Activated naive CD8-positive, alpha-beta T cell treated with anti-CD3 and anti-CD28 coated beads, Interleukin-2, amount 10 ng/mL, durations not matched to agents 7 days and 5 days (primary cell): ENCODE measurements around the gene HS3ST3B1. TPM values are rescaled to one million over a fixed set of nuclear protein-coding genes. Genes with fewer than 3 reads are reported as not detected.
A peak's percentile ranks its signal among the peaks of the same experiment; 100 is the strongest.

Source experiments
- ATAC-seq: fragments of 150-1000 bp; cut with Tn5 transposase; one replicate; pipeline ENCODE4 v1.10.0; 2021; ENCODE audit warnings: low read depth, moderate library complexity
- POLR2A ChIA-PET: fragments of 350-600 bp; sonication (Branson Sonifier 250); formaldehyde crosslinking; loops from one replicate; lab custom pipeline; 2021; ENCODE audit warnings: antibody characterized with exemption; lab: Charles Lee
- DNase-seq: peaks from one replicate; pipeline ENCODE4 v3.0.0; 2021
- H3K27ac Mint-ChIP-seq: one replicate; pipeline ENCODE4 v1.8.0; 2022; ENCODE audit warnings: mild to moderate bottlenecking, mixed read lengths
- H3K27me3 Mint-ChIP-seq: one replicate; pipeline ENCODE4 v1.8.0; 2022; ENCODE audit warnings: mild to moderate bottlenecking, moderate library complexity, mixed read lengths
- H3K36me3 Mint-ChIP-seq: one replicate; pipeline ENCODE4 v1.8.0; 2021; ENCODE audit warnings: mild to moderate bottlenecking, mixed read lengths
- H3K4me1 Mint-ChIP-seq: one replicate; pipeline ENCODE4 v1.8.0; 2021; ENCODE audit warnings: mixed read lengths
- H3K4me3 Mint-ChIP-seq: one replicate; pipeline ENCODE4 v1.8.0; 2022; ENCODE audit warnings: mild to moderate bottlenecking, moderate library complexity, mixed read lengths
- H3K9me3 Mint-ChIP-seq: one replicate; pipeline ENCODE4 v1.8.0; 2021; ENCODE audit warnings: mixed read lengths
- total RNA-seq, 2 experiments: library from RNA; stranded (reverse); gene quantifications; one replicate each; pipeline ENCODE4 v1.2.3, GENCODE V29; 2021

Gene HS3ST3B1
- total RNA-seq, 2 experiments from 2014 or later = 9.3 to 10.0 TPM

- H3K4me1 Mint-ChIP-seq = peaks cover 6% of the 10 kb centered on the region
- no peaks in the 10 kb centered on the region for H3K9me3 Mint-ChIP-seq
- ATAC-seq (no peak), DNase-seq (no peak)
- H3K27me3 Mint-ChIP-seq = no peaks in the 10 kb centered on the region
- POLR2A ChIA-PET = no interaction called here
- H3K4me3 Mint-ChIP-seq = no peak overlapping the region
- H3K27ac Mint-ChIP-seq = no peak overlapping the region
- no peaks in the 10 kb centered on the region for H3K36me3 Mint-ChIP-seq
Observed at GRCh38 chr17:14360856-14361255, 60.0 kb downstream of the HS3ST3B1 start.

- no peak for ATAC-seq
- H3K36me3 Mint-ChIP-seq = no peaks in the 10 kb centered on the region
- H3K9me3 Mint-ChIP-seq = no peaks in the 10 kb centered on the region
- H3K4me1 Mint-ChIP-seq = peaks cover 6% of the 10 kb centered on the region
- POLR2A ChIA-PET = no interaction called here
- H3K27ac Mint-ChIP-seq = no peak overlapping the region
- no peak overlapping the region for H3K4me3 Mint-ChIP-seq
- H3K27me3 Mint-ChIP-seq = no peaks in the 10 kb centered on the region
- no peak for DNase-seq
Observed at GRCh38 chr17:14361470-14361869, 60.6 kb downstream of the HS3ST3B1 start.

GRCh38 chr17:14361945-14362508 is 61.1 kb downstream of the HS3ST3B1 start:
- POLR2A ChIA-PET = no interaction called here

GRCh38 chr17:14366199-14366598 is 65.3 kb downstream of the HS3ST3B1 start:
- H3K27ac Mint-ChIP-seq = no peak overlapping the region
- ATAC-seq (no peak), DNase-seq (no peak)
- no peaks in the 10 kb centered on the region for H3K27me3 Mint-ChIP-seq
- H3K36me3 Mint-ChIP-seq = no peaks in the 10 kb centered on the region
- H3K4me3 Mint-ChIP-seq = no peak overlapping the region
- peaks cover 6% of the 10 kb centered on the region for H3K9me3 Mint-ChIP-seq
- POLR2A ChIA-PET = no interaction called here
- H3K4me1 Mint-ChIP-seq = no peaks in the 10 kb centered on the region

More at GRCh38 chr17:14361945-14362508, 61.1 kb downstream of the HS3ST3B1 start:
- H3K9me3 Mint-ChIP-seq = no peaks in the 10 kb centered on the region
- no peaks in the 10 kb centered on the region for H3K27me3 Mint-ChIP-seq
- H3K36me3 Mint-ChIP-seq = no peaks in the 10 kb centered on the region
- H3K4me3 Mint-ChIP-seq = no peak overlapping the region
- no peak for ATAC-seq
- peaks cover 6% of the 10 kb centered on the region for H3K4me1 Mint-ChIP-seq
- no peak overlapping the region for H3K27ac Mint-ChIP-seq
- no peak for DNase-seq

GRCh38 chr17:14372461-14372860 is 71.6 kb downstream of the HS3ST3B1 start:
- no peak overlapping the region for H3K4me3 Mint-ChIP-seq
- H3K4me1 Mint-ChIP-seq = no peaks in the 10 kb centered on the region
- no peaks in the 10 kb centered on the region for H3K27me3 Mint-ChIP-seq
- H3K9me3 Mint-ChIP-seq = peaks cover 4% of the 10 kb centered on the region
- no peak for ATAC-seq
- no peak overlapping the region for H3K27ac Mint-ChIP-seq
- POLR2A ChIA-PET = no interaction called here
- no peak for DNase-seq
- H3K36me3 Mint-ChIP-seq = no peaks in the 10 kb centered on the region

- no peaks in the 10 kb centered on the region for H3K36me3 Mint-ChIP-seq
- POLR2A ChIA-PET = no interaction called here
- H3K4me3 Mint-ChIP-seq = no peak overlapping the region
- ATAC-seq (no peak), DNase-seq (no peak)
- H3K27me3 Mint-ChIP-seq = no peaks in the 10 kb centered on the region
- no peaks in the 10 kb centered on the region for H3K4me1 Mint-ChIP-seq
- peaks cover 1% of the 10 kb centered on the region for H3K9me3 Mint-ChIP-seq
- peak overlapping the region; percentile 38 for H3K27ac Mint-ChIP-seq
Observed at GRCh38 chr17:14372905-14373613, 72.2 kb downstream of the HS3ST3B1 start.

GRCh38 chr17:14373614-14374259 is 72.9 kb downstream of the HS3ST3B1 start:
- Mint-ChIP-seq H3K36me3 (no peaks in the 10 kb centered on the region), H3K4me1 (no peaks in the 10 kb centered on the region), H3K4me3 (no peak overlapping the region), H3K27me3 (no peaks in the 10 kb centered on the region), H3K27ac (no peak overlapping the region), H3K9me3 (no peaks in the 10 kb centered on the region)
- POLR2A ChIA-PET = no interaction called here
- ATAC-seq (no peak), DNase-seq (no peak)

GRCh38 chr17:14374268-14374667 is 73.4 kb downstream of the HS3ST3B1 start:
- Mint-ChIP-seq H3K27me3 (no peaks in the 10 kb centered on the region), H3K4me3 (no peak overlapping the region), H3K36me3 (no peaks in the 10 kb centered on the region), H3K4me1 (no peaks in the 10 kb centered on the region), H3K9me3 (peaks cover 1% of the 10 kb centered on the region), H3K27ac (no peak overlapping the region)
- no peak for DNase-seq
- POLR2A ChIA-PET = no interaction called here
- ATAC-seq = no peak

GRCh38 chr17:14376666-14377065 is 75.8 kb downstream of the HS3ST3B1 start:
- H3K9me3 Mint-ChIP-seq = peaks cover 1% of the 10 kb centered on the region

GRCh38 chr17:14381606-14382005 is 80.7 kb downstream of the HS3ST3B1 start:
- no peaks in the 10 kb centered on the region for H3K36me3 Mint-ChIP-seq
- no peak overlapping the region for H3K27ac Mint-ChIP-seq
- H3K4me3 Mint-ChIP-seq = no peak overlapping the region
- no peak for DNase-seq
- H3K4me1 Mint-ChIP-seq = no peaks in the 10 kb centered on the region
- peaks cover 1% of the 10 kb centered on the region for H3K9me3 Mint-ChIP-seq
- POLR2A ChIA-PET = no interaction called here
- ATAC-seq = no peak
- no peaks in the 10 kb centered on the region for H3K27me3 Mint-ChIP-seq

More at GRCh38 chr17:14376666-14377065, 75.8 kb downstream of the HS3ST3B1 start:
- no peak for DNase-seq
- no peak for ATAC-seq
- Mint-ChIP-seq H3K4me1 (no peaks in the 10 kb centered on the region), H3K4me3 (no peak overlapping the region), H3K36me3 (no peaks in the 10 kb centered on the region), H3K27ac (no peak overlapping the region), H3K27me3 (no peaks in the 10 kb centered on the region)
- POLR2A ChIA-PET = no interaction called here

GRCh38 chr17:14387036-14387435 is 86.2 kb downstream of the HS3ST3B1 start:
- Mint-ChIP-seq H3K4me3 (no peak overlapping the region), H3K4me1 (no peaks in the 10 kb centered on the region)
- ATAC-seq = no peak

GRCh38 chr17:14389681-14390080 is 88.8 kb downstream of the HS3ST3B1 start:
- POLR2A ChIA-PET = no interaction called here
- ATAC-seq = no peak
- no peaks in the 10 kb centered on the region for H3K4me1 Mint-ChIP-seq

More at GRCh38 chr17:14387036-14387435, 86.2 kb downstream of the HS3ST3B1 start:
- Mint-ChIP-seq H3K27me3 (no peaks in the 10 kb centered on the region), H3K9me3 (peaks cover 3% of the 10 kb centered on the region), H3K36me3 (peaks cover 1% of the 10 kb centered on the region), H3K27ac (no peak overlapping the region)
- POLR2A ChIA-PET = no interaction called here
- no peak for DNase-seq

GRCh38 chr17:14393723-14394122 is 92.8 kb downstream of the HS3ST3B1 start:
- DNase-seq (no peak), ATAC-seq (no peak)
- Mint-ChIP-seq H3K4me3 (no peak overlapping the region), H3K27ac (no peak overlapping the region), H3K4me1 (no peaks in the 10 kb centered on the region), H3K27me3 (no peaks in the 10 kb centered on the region), H3K9me3 (peaks cover 9% of the 10 kb centered on the region), H3K36me3 (peaks cover 2% of the 10 kb centered on the region)
- POLR2A ChIA-PET = no interaction called here

More at GRCh38 chr17:14389681-14390080, 88.8 kb downstream of the HS3ST3B1 start:
- peaks cover 5% of the 10 kb centered on the region for H3K9me3 Mint-ChIP-seq
- H3K27me3 Mint-ChIP-seq = no peaks in the 10 kb centered on the region
- H3K36me3 Mint-ChIP-seq = peaks cover 1% of the 10 kb centered on the region
- no peak overlapping the region for H3K4me3 Mint-ChIP-seq
- H3K27ac Mint-ChIP-seq = no peak overlapping the region
- DNase-seq = no peak

GRCh38 chr17:14395255-14395654 is 94.4 kb downstream of the HS3ST3B1 start:
- H3K27ac Mint-ChIP-seq = no peak overlapping the region
- peaks cover 8% of the 10 kb centered on the region for H3K9me3 Mint-ChIP-seq
- peaks cover 2% of the 10 kb centered on the region for H3K4me1 Mint-ChIP-seq
- POLR2A ChIA-PET = no interaction called here
- H3K36me3 Mint-ChIP-seq = peaks cover 3% of the 10 kb centered on the region
- no peak for ATAC-seq
- H3K27me3 Mint-ChIP-seq = no peaks in the 10 kb centered on the region
- no peak overlapping the region for H3K4me3 Mint-ChIP-seq
- DNase-seq = no peak
